ENCODE results near the gene AQP11.
"Not testable (repeated sequence)": the region's sequence is repeated elsewhere in the genome, so short reads cannot be mapped to it uniquely, and the experiment has no call there.

AQP11 gene, protein sequence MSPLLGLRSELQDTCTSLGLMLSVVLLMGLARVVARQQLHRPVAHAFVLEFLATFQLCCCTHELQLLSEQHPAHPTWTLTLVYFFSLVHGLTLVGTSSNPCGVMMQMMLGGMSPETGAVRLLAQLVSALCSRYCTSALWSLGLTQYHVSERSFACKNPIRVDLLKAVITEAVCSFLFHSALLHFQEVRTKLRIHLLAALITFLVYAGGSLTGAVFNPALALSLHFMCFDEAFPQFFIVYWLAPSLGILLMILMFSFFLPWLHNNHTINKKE

DNA sequence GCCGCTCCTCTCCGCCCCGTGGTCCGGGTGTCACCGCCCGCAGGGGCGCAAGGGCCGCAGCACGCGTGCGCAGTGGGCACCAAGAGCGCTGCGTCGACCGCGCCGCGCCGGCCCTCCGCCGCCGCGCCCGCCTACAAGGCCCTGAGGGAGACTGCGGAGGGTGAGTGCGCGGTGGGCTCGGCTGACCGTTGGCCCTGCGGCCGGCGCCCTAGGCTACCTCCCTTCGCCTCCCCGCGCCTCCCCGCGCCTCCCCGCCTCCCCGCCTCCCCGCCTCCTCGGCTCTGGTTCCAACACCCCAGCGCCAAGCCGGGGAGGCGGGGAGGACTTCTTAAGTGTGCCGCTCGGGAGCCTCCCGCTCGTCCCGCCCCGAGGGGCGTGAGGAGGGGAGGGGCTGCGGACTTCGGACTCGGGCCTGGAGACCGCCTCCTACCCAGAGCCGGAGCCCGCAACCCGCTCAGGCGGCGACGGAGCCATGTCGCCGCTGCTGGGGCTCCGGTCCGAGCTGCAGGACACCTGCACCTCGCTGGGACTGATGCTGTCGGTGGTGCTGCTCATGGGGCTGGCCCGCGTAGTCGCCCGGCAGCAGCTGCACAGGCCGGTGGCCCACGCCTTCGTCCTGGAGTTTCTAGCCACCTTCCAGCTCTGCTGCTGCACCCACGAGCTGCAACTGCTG lies at the start of gene AQP11:
AQP11 (plus strand) TSS at position 433 of the 673 bp plus-strand sequence; CDS start at position 473, 40 bp downstream.
- DNase-seq, result peak; percentile 91

DNA sequence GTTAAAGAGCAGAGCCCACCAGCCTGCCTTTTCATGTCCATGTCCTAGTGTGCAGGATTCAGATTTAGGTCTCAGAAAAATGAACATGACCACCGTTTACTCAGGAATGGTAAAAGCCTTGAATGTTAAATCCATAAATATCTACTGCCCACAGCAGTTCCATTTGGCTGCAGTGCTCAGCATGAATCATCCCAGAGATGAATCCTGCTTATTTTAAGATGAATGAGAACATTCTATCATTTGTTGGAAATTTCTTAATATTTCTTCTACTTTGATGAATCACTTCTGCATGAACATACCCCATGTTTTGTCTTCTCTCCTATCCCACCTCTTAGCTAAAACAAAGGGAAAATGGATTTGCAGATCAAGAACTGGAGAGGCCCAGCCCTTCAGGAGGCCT lies 47.5 kb upstream of the AQP11 start:
- DNase-seq, result no peak

DNA sequence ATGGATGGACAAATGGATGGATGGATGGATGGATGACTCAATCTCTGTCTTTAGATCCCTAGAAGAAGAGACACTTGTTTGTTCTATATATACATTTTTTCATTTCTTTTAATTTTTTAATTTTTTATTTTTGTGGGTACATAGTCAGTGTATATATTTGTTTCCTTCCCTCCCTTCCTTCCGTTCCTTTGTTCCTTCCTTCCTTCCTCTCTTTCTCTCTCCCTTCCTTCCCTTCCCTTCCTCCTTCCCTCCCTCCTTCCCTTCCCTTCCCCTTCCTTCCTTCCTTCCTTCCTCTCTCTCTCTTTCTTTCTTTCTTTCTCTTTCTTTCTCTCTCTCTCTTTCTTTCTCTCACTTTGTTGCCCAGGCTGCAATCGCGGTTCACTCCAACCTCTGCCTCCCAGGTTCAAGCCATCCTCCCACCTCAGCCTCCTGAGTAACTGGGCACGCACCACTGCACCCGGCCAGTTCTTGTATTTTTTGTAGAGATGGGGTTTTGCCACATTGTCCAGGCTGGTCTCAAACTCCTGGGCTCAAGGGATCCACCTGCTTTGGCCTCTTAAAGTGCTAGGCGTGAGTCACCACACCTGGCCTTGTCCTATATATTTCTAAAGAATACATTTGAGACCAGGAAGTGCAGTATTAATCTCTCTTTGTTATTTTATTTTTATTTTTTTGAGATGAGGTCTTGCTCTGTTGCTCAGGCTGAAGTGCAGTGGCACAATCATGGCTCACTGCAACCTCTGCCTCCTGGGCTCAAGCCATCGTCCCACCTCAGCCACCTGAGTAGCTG lies 42.5 kb upstream of the AQP11 start:
- DNase-seq, result no peak

DNA sequence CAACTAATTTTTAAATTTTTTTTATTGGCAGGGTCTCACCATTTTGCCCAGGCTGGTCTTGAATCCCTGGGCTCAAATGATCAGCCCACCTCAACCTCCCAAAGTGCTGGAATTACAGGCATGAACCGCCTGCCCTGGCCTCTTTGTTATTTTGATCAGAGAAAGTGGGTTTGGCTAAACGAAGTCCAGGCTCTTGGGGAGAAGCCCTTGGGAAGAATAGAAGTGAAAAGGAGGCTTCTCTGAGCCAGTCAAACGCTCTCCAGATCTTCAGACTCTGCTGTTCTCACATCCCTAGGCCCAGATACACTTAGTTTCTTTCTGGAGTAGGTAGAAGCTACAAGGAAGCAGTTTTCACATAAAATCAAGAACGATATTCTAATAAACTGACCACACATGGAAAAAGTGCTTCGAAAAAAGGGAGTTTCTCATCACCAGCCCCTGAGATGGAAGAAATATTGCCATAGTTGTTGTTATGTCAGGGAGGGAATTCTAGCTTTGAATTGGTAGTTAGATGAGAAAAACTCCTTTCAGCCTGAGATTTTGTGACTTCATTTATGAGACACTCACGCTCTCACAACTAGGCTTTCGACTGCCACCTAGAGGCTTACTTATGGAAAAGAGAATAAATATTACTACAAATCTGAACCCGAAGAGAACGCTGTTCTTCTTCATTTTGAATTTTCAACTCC lies 41.7 kb upstream of the AQP11 start:
- no peak for DNase-seq

DNA sequence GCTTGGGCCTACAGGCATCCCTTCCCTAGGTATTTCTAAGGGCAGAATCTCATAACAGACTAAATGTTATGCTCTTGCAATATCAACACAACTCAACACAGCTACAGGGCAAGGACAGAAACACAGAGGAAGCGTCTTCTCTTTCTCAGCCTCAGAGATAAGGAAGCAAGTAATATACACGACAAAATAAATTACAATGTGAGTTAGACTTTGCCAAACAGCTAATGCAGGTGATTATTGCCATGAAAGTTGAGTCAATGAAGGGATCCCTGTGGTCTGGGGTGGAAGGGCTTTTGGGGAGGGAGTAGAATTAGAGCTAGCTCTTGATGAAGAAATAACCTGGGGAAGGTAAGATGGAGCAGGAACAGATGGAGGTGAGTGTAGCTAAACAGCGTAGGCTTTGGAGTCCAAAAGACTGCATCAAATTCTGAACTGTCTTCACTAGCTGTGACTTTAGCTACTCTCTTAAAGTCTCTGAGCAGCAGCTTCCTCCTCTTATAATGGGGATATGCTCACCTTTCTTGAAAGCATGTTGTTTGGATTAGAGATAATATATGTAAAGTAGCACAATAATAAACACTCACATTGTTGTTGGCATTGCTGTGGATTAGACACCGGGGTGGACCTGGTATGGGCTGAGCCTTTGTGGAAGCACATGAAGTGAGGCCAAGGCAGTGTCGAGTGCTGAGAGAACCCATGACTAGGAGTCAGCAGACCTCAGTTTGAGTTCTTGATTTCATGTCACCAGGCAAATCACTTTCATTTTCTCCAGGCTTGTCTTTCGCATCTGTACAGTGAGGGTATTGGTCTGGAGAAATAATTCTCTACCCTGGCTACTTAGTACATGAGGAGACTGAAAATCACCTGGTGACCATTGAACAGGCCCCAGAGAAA lies 41.0 kb upstream of the AQP11 start:
- DNase-seq, result no peak

DNA sequence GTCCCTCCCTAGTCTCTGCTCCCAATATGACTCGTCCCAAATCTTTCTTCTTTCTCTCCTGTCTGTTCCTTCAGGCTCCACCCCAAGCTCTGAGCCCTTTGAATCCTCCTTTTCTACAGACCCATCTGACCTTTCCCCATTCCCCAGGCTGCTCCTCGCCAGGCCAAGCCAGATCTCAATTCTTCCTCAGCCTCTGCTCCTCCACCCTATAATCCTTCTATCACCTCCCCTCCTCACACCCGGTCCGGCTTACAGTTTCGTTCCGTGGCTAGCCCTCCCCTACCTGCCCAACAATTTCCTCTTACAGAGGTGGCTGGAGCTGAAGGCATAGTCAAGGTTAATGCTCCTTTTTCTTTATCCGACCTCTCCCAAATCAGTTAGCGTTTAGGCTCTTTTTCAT lies 38.3 kb upstream of the AQP11 start:
- DNase-seq, result not testable (repeated sequence)

DNA sequence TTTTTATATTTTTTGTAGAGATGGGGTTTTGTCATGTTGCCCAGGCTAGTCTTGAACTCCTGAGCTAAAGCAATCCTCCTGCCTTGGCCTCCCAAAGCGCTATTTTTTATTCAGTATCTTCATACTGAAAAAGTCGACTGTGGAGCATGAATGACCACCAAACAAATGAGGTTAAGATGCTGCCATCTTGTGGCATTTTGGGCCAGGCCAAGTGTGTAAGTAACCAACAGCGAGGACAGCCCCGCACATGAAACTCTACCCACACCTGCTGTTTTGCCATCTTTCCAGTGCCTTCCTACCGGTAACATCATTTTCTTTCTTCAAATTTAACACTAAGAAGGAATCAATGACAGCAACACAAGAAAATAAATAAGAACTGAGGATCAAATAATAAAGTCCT lies 32.2 kb upstream of the AQP11 start:
- DNase-seq, result no peak

DNA sequence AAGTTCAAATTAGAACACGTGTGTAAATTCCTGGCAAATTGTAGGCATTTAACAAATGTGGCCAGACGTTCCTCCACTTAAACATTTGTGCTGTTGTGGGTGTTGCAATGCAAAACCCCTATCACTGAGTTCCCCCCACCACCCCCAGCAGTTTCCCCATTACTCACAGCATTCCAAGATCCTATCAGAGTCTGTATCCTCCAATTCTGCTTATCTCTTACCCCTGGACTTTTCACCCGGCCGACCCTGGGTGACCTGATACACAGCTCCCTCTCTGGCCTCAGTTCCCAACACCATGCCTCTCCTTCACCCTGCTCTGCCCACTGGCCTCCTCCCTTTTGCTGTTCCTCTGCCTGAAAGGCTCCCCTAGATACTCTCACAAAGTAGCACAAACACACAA lies 31.4 kb upstream of the AQP11 start:
- no peak for DNase-seq

DNA sequence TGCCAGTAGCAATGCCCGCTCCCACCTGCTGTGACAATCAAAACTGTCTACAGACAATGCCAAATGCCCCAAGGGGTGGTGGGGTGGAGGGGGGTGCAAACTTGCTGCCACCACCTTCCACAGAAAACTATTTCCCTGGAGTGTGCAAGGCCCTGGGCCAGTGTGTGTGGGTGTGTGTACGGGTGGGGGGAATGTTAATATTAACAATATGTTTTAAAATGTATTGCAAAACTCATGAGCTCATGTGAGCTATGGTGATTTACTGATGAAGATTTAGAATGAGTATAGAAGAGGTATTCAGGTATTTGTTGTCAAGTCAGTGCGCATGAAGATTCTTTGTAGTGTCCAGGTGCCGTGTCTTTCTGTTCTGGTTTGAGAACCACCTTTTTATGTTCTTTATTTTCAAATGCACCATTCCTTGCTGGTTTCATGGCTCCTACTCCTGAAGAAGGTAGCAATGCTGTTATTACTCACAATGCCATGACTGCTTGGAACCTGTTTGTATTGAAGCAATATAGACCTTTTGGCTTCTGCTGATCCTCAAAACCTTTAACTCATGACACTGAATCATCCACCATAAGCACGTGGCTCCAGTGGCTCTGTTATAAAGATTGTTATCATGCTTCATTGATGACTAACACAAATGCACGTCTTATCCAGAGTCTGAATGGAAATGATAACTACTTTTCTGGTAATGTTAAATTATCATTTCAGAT lies 29.9 kb upstream of the AQP11 start:
- DNase-seq, result no peak

DNA sequence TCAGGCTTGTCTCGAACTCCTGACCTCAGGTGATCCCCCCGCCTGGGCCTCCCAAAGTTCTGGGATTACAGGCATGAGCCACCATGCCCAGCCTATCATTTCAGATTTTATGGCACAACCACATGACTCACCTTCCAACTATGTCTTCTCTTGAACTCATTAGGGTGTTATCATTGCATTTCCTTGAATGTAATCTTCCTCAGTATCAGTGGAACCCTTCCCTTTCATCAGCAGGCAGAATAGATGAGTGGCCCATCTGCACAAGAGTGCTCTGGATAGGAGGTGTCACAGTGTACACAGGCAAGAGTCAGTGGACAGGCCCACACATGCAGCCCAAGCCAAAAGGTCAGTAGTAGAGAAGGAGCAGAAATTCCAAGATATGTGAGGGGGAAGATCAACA lies 29.1 kb upstream of the AQP11 start:
- no peak for DNase-seq

DNA sequence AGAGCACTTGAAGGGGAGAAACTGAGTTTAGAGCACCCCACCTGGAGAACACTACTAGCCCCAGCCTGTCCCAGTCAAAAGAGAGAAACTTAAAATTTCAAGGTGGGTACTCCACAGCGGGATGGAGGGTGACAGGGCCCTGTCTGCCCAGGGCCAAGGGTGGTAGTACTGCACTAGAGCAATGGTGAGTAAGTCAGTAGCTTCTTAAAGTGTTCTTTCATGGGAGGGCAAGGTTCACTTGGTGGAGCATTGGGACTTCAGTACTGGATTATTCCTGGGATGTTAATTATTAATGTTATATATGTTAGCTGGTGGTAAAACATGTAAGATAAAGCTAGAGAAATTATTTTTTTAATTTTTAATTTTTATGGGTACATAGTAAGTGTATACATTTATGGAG lies 28.5 kb upstream of the AQP11 start:
- no peak for DNase-seq

DNA sequence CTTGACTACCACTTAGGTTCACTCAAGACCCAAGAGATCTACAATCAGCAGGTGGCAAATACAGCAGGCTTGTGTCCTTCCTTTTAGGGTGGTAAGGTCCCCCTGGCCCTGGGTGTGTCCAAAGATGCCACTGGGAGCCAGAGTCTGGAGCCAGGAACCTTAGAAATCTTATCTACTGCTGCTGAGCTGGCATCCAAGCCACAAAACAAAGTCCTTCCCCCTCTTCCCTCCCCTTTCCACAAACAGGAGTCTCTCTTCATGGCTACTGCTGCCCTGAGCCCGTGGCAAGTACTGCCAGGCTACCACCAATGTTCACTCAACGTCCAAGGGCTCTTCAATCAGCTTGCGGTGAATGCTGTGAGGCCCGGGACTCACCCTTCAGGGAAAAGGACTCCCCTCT lies 21.4 kb upstream of the AQP11 start:
- DNase-seq, result no peak

DNA sequence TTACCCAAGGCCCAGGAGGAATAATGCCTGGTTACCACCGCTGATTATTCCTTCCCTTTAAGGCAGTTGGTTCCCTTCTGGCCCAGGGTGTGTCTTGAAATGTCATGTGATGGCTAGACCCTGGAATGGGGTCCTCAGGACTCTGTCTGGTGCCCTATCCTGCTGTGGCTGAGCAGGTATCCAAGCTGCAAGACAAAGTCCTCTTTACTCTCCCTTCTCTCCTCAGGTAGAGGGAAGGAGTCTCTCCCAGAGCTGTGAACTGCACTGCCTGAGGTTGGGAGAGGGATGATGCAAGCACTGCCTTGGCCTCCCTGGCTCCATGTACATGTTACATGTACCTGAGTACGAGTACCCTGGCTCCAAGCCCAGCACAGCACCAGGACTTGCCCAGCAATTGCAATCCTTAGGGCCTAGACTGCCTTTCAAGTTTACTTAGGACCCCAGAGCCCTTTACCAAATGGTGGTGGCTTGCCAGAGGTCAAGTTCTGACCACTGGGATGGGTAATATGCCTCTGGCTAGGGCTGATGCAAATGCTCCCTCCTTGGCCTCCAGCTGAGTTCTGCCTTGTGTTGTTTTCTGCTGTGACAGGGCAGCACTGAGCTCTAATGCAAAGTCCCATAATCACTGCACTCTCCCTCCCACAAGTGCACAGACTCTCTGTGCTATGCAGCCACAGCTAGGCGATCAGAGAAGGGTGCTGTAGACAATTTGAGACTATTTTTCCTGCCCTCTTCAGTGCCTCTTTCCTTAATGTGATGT lies 20.7 kb upstream of the AQP11 start:
- DNase-seq, result no peak

DNA sequence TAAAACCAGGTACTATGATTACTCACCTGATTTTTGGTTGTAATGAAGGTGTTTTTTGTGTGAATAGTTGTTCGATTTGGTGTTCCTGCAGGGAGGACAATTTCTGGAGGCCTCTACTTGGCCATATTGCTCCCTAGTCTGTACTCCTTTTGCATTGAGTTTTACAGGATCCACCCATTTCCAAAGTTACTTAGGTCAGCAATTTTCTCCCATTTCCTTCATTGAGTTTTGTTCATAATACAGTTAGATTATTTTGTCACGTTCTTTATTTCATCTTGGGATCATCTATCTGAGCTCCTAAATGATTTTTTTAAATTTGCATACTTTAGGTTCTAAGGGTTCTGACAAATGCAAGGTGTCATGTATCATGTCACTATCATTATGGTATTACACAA lies 20.1 kb upstream of the AQP11 start:
- DNase-seq, result no peak

DNA sequence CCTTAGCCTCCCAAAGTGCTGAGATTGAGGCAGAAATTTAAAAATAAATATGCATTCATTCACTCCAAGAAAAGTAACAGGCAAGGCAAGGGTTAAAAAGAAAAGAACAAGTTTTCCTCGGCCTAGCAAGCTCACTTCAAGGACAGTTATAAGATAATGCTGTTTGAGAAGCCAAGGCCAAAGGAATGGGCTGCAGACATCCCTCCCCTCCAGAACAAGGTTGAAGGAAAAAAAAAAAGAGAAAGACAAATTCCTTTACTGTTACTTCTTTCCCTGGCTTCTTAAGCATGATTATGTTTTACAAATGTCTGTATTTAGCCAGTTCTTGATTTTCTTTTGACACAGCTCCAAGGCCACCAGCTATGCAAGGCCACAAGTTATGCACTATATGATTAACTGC lies 18.9 kb upstream of the AQP11 start:
- DNase-seq, result not testable (repeated sequence)

DNA sequence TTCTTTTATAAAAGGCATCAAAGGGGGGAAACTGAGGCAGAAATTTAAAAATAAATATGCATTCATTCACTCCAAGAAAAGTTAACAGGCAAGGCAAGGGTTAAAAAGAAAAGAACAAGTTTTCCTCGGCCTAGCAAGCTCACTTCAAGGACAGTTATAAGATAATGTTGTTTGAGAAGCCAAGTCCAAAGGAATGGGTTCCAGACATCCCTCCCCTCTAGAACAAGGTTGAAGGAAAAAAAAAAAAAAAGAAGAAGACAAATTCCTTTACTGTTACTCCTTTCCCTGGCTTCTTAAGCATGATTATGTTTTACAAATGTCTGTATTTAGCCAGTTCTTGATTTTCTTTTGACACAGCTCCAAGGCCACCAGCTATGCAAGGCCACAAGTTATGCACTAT lies 14.3 kb upstream of the AQP11 start:
- not testable (repeated sequence) for DNase-seq

DNA sequence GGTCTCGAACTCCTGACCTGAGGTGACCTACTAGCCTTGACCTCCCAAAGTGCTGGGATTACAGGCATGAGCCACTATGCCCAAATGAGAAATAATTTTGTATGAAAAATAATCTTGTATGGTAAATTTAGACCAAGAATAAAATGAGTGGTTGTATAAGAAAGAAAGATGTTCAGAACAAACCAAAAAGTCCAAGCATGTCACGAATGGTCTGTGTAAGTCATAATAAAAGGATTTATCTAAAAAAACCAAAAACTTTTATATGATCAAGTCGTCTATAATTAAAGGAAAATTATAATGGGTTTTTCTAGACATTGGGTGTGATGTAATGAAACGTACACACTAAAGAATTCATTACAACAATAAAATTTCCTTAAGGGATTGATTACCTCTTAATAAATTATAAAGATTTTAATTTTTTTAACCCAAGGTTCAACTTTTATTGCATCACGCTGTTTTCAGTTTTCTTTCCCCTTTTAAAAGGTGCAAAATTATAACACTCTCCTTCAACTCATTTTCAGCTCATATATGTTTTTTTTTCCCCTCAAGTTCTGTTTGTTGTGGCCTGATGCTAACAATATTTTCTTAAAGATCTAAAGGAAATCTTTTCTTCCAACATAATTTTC lies 8.9 kb upstream of the AQP11 start:
- no peak for DNase-seq

DNA sequence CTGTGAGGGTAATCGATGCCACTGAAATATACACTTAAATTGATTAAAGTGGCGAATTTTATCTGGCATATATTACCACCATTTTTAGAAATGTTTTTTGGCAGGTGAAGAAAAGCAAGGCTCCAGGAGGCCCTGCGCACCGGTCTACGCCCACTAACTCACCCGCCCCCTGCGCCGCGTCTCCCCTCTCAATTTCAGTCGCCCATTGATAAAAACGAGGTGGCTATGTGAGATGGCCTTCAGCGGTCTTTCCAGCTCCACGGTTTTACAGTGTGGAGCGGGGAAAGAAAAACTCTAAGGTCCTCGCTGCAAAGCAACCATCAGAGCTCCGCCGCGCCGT lies 602 bp upstream of the AQP11 start:
- no peak for DNase-seq

DNA sequence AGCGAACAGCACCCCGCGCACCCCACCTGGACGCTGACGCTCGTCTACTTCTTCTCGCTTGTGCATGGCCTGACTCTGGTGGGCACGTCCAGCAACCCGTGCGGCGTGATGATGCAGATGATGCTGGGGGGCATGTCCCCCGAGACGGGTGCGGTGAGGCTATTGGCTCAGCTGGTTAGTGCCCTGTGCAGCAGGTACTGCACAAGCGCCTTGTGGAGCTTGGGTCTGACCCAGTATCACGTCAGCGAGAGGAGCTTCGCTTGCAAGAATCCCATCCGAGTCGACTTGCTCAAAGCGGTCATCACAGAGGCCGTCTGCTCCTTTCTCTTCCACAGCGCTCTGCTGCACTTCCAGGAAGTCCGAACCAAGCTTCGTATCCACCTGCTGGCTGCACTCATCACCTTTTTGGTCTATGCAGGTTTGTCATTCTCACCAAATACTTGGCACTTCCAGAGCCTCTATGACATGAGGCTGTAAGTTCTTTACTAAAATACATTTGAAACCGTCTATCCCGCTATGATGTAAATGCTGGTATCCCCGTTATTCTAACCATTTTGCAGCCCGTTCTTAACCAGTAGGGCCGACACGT lies 535 bp downstream of the AQP11 start:
- no peak for DNase-seq

DNA sequence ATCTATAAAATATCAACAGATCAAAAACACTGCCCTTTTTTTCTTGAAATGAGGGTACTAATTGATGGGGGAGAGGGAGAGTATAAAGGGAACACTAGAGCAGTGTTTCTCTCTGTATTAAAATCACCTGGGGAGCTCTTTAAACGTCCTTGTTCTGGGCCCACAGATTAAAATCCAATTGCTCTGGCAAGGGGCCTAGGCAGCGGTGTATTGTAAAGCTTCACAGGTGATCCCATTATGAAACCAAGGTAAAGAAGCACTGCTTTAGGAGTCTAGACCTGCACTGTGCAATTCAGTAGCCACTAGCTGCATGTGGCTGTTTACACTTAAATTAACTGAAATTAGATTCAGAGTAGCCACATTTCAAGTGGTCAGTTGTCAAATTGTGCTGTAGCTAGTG lies 3.0 kb downstream of the AQP11 start:
- DNase-seq, result no peak
